ENCODE data around the gene TMEM176A.
"Not testable (repeated sequence)": the region's sequence is repeated elsewhere in the genome, so short reads cannot be mapped to it uniquely, and the experiment has no call there.

TMEM176A gene

GRCh38 chr7:150788474-150789269 lies 11.9 kb upstream of the TMEM176A start:
- DNase-seq, result no peak

- DNase-seq, result no peak
Observed at GRCh38 chr7:150790416-150791075, 10.0 kb upstream of the TMEM176A start.

DNA sequence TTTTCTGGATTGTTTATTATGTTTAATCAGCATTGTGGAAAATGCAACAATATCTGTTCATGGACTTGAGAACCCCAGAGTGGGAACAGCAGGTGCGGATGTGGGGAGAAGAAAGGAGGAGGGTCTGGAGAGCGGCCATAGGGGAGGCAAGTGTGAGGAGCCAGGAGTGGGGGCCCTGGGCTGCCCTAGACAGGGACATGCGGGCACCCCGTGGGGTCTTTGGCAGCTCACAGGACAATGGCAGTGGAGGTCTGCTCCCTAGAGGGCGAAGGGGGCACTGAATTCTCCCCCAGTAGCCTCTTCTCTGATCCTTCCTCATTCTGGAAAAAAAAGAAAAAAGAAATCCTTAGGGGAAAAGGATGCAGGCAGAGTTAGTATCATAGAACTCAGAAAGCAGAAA lies 9.3 kb upstream of the TMEM176A start:
- no peak for DNase-seq

- no peak for DNase-seq
Observed at GRCh38 chr7:150791746-150792452, 8.7 kb upstream of the TMEM176A start.

DNA sequence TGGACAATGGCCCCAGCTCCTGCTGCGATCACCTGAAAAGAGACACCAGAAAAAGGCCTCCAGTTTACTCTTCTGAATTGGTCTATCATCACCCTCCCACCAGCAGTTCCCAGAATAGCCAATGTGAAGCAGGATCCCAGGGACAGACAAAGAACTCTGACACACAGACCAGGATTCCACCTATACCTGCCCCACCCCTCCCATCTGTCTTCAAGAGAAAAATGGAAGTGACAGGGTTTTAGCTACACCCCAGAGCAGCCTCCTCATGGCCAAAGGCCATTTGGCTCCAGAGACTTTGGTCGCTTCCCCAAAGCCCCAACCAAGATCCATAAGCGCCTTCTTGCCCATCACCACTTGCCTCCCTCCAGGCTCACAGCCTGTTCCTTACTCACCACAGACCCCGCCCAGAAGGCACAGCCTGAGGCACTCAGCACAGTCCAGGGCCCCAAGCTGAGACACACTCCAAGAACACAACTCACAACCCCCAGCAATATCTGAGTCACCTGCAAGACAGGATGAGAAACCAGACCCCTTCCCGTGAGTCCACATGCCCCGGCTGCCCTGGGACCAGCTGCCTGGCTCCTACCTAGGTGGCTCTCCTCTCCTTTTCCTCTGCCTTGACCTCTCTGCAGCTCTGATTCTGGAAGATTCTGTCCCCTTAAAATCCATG lies 6.9 kb upstream of the TMEM176A start:
- no peak for DNase-seq

DNA sequence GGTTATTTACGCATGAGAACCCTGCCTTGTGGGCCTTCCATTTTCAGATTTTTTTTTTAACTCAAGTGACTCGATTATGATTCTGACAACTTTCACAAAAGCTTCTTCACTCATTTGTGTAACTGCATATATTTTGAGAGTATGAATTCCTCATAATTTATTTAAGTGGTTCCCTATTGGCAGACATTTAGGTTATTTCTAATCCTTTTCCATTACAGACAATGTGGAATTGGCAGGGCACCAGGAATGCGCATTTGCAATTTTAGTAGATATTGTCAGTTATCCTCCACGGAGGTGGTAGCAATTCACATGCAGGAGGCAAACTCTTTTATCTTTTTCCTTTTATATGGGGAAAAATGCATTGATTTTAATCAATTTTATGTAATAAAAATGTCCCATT lies 2.9 kb upstream of the TMEM176A start:
- no peak for DNase-seq

GRCh38 chr7:150799156-150799555 lies 1.4 kb upstream of the TMEM176A start:
- no peak for DNase-seq

DNA sequence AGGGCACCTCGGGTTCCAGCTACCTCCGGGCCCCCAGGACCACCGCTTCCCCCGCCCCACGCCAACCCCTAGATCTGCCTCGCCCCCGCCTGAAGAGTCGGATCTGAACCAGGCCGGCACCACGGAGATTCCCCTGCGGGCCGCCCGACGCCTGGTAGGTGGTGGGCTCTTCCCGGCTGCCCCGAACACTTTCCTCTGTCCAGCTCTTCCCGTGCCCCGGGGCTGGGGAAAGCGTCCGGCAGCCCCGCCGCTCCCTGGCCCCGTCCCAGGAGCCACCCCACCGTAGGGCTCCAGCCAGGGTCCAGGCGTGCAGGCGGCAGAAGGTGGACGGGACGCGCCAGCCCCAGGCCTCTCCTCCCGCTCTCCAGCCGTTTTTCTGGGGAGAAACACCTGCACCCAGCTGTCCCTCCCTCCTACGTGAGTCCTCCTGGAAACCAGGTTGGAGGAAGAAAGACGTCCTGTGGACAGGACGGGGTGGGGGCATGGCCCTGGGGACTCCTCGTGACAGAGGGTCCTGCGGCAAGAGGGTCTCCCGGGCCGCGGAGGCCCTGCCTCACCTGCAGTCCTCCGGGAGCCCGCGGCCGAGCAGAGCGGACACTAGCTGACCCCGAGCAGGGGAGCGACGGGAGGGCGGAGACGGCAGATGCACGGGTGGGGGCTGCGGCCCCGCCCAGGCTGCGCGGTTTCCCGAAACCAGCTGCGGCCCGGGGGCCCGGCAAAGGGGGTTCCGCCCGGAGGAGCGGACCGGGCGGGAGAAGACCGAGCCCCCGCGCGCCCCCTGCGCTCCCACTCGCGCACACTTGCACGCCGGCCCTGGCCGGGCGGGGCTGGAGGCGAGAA lies 608 bp upstream of the TMEM176A start, which contains the start of gene TMEM176B:
TSS of gene TMEM176B (minus strand) at position 624 of the 840 bp plus-strand sequence. CDS start 3,795 bp downstream, outside the sequence.
- no peak for DNase-seq

- DNase-seq, result no peak
Observed at GRCh38 chr7:150801242-150801945, 825 bp downstream of the TMEM176A start.

GRCh38 chr7:150801946-150802771 lies 1.6 kb downstream of the TMEM176A start:
- no peak for DNase-seq

DNA sequence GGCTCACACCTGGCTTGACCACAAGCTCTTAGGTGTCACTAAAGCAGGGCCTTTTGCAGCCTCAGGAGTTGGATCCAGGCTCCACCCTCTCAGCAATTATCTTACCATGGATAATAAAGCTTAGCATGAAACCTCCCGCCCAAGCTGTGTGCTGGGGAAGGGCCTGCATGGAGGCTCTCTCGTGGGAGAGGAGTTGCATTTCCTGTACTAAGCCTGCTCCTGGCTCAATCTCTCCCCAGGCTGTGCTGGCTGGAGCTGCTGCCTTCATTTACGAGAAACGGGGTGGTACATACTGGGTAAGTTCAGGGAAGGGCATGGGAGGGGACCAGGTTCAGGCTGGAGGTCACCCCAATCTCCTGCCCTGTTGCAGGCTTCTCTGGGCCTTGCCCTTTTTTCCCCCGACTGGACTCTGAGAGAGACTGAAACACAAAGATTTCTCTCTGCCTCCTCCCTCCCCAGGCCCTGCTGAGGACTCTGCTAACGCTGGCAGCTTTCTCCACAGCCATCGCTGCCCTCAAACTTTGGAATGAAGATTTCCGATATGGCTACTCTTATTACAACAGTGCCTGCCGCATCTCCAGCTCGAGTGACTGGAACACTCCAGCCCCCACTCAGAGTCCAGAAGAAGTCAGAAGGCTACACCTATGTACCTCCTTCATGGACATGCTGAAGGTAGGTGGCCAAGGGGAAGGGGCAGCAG lies 2.7 kb downstream of the TMEM176A start:
- DNase-seq, result no peak

DNA sequence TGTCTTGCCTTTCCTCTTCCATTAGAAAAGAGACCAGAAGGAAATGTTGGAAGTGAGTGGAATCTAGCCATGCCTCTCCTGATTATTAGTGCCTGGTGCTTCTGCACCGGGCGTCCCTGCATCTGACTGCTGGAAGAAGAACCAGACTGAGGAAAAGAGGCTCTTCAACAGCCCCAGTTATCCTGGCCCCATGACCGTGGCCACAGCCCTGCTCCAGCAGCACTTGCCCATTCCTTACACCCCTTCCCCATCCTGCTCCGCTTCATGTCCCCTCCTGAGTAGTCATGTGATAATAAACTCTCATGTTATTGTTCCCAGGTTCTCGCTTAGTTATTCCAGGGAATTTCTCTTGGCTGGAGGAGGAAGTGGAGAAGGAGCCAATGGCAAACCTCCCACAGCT lies 4.2 kb downstream of the TMEM176A start:
- DNase-seq, result no peak

- no peak for DNase-seq
Observed at GRCh38 chr7:150805864-150806263, 5.3 kb downstream of the TMEM176A start.

DNA sequence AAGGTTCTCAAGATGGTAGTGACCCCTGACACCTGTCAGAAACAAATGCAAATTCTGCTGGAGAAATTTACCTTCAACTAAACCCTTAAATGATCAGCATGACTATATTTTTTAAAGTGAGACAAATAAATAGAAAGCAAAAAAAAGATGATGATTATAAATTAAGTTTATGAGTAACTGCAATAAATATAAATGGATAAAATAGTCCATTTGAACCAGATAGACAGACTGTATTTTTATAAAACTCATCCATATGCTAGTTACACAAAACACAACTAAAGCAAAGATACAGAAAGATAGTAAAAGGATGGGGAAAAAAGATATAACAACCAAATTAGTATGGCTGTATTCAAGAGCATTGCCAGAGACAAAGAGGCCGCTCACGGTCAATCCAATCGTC lies 5.9 kb downstream of the TMEM176A start:
- no peak for DNase-seq

- DNase-seq, result no peak
Observed at GRCh38 chr7:150806863-150807262, 6.3 kb downstream of the TMEM176A start.

DNA sequence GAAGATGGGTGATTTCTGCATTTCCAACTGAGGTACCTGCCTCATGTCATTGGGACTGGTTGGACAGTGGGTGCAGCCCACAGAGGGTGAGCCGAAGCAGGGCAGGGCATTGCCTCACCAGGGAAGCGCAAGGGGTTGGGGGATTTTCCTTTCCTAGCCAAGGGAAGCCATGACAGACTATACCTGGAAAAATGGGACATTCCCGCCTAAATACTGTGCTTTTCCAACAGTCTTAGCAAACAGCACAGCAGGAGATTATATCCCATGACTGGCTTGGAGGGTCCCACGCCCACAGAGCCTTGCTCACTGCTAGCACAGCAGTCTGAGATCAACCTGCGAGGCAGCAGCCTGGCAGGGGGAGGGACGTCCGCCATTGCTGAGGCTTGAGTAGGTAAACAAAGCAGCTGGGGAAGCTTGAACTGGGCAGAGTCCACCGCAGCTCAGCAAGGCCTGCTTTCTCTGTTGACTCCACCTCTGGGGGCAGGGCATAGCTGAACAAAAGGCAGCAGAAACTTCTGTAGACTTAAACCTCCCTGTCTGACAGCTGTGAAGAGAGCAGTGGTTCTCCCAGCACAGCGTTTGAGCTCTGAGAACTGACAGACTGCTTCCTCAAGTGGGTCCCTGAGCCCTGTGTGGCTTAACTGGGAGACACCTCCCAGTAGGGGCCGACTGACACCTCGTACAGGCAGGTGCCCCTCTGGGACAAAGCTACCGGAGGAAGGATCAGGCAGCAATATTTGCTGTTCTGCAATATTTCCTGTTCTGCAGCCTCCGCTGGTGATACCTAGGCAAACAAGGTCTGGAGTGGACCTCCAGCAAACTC lies 7.3 kb downstream of the TMEM176A start:
- not testable (repeated sequence) for DNase-seq

GRCh38 chr7:150814328-150815001 lies 13.9 kb downstream of the TMEM176A start:
- DNase-seq, result no peak

DNA sequence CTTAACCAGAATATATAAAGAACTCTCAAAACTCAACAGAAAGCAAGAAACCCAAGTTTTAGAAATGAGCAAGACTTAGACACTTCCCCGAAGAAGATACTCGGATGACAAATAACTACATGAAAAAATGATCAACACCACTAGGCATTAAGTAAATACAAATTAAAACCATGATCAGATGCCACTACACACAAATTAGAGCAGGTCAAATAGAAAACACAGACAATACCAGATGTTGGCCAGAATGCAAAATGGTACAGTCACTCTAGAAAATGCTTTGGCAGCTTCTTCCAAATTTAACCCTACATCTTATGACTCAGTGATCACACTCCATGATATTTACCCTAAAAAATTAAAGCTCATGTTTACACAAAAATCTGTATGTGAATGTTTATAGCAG lies 18.4 kb downstream of the TMEM176A start:
- no peak for DNase-seq
